Left ventricle myocardium inferior (tissue), 1 donor: ENCODE results near the gene PXMP2. TPM values are rescaled to one million over a fixed set of nuclear protein-coding genes. Genes with fewer than 3 reads are reported as not detected.

Experiments
- DNase-seq: peaks from one replicate; pipeline ENCODE4 v3.0.0-alpha.2; 2020
- H3K27ac ChIP-seq: fragments of 200-600 bp; replicated peaks from 2 replicates; pipeline ENCODE4 v1.8.0; 2021
- H3K27me3 ChIP-seq: fragments of 200-600 bp; 2 replicates; pipeline ENCODE4 v1.8.0; 2021; ENCODE audit warnings: low read depth
- H3K36me3 ChIP-seq: fragments of 200-600 bp; 2 replicates; pipeline ENCODE4 v1.8.0; 2021
- H3K4me1 ChIP-seq: fragments of 200-600 bp; 2 replicates; pipeline ENCODE4 v1.8.0; 2021
- H3K4me3 ChIP-seq: fragments of 200-600 bp; 2 replicates; pipeline ENCODE4 v1.8.0; 2021; ENCODE audit warnings: mild to moderate bottlenecking, moderate library complexity
- H3K9me3 ChIP-seq: fragments of 200-600 bp; replicated peaks from 2 replicates; pipeline ENCODE4 v1.8.0; 2021
- CTCF ChIP-seq: fragments of 200-600 bp; IDR thresholded peaks from 2 replicates; pipeline ENCODE4 v1.8.0; 2021; ENCODE audit warnings: antibody characterized with exemption, mild to moderate bottlenecking, borderline replicate concordance
- intact Hi-C: fragments of 100-400 bp; cut with micrococcal nuclease; formaldehyde crosslinking; loops from one replicate; pipeline ENCODE4 v1.11.0; 2022
- total RNA-seq: library from RNA; stranded (reverse); fragmentation: NEBNext Ultra II Directional; extraction: Animal tissue kit (Norgen Biotek cat#: 25700); gene quantifications from one replicate; pipeline ENCODE4 v1.2.1, GENCODE V29; 2021
- donor health status: DM: no; HTN: yes; CAD: no; lungs with severe emphysema.

The PXMP2 gene
- total RNA-seq, 1 donor from 2014 or later = 42.3 TPM

GRCh38 chr12:132695431-132695830 lies 8.0 kb downstream of the PXMP2 start:
- H3K4me3 ChIP-seq = no peak overlapping the region
- H3K36me3 ChIP-seq = peaks cover 39% of the 10 kb centered on the region
- no peak for TF ChIP-seq CTCF
- H3K27me3 ChIP-seq = no peaks in the 10 kb centered on the region
- peaks cover 13% of the 10 kb centered on the region for H3K4me1 ChIP-seq
- peak overlapping the region; percentile 74 for H3K27ac ChIP-seq
- peak; percentile 56 for DNase-seq
- intact Hi-C loops = no loop called here
- H3K9me3 ChIP-seq = no peaks in the 10 kb centered on the region

- H3K27me3 ChIP-seq = no peaks in the 10 kb centered on the region
- H3K4me3 ChIP-seq = no peak overlapping the region
- H3K27ac ChIP-seq = no peak overlapping the region
- peaks cover 13% of the 10 kb centered on the region for H3K4me1 ChIP-seq
- intact Hi-C loops = no loop called here
- no peak for DNase-seq
- peaks cover 50% of the 10 kb centered on the region for H3K36me3 ChIP-seq
- H3K9me3 ChIP-seq = no peaks in the 10 kb centered on the region
- no peak for TF ChIP-seq CTCF
Measured at GRCh38 chr12:132698341-132698740, 11.0 kb downstream of the PXMP2 start.

GRCh38 chr12:132700212-132700822 lies 12.9 kb downstream of the PXMP2 start:
- Histone ChIP-seq H3K27me3 (no peaks in the 10 kb centered on the region), H3K9me3 (no peaks in the 10 kb centered on the region), H3K36me3 (peaks cover 58% of the 10 kb centered on the region), H3K4me1 (peaks cover 9% of the 10 kb centered on the region), H3K27ac (no peak overlapping the region), H3K4me3 (no peak overlapping the region)
- no peak for DNase-seq
- intact Hi-C loops = no loop called here
- no peak for TF ChIP-seq CTCF

- Histone ChIP-seq H3K4me3 (no peak overlapping the region), H3K9me3 (peaks cover 6% of the 10 kb centered on the region), H3K36me3 (peaks cover 40% of the 10 kb centered on the region), H3K4me1 (no peaks in the 10 kb centered on the region), H3K27ac (no peak overlapping the region), H3K27me3 (no peaks in the 10 kb centered on the region)
- intact Hi-C loops = no loop called here
- DNase-seq = no peak
- TF ChIP-seq CTCF = no peak
Measured at GRCh38 chr12:132702640-132703039, 15.3 kb downstream of the PXMP2 start.

- peaks cover 6% of the 10 kb centered on the region for H3K9me3 ChIP-seq
- no peak for DNase-seq
Measured at GRCh38 chr12:132703641-132704040, 16.3 kb downstream of the PXMP2 start.

More at GRCh38 chr12:132703641-132704040, 16.3 kb downstream of the PXMP2 start:
- H3K4me1 ChIP-seq = no peaks in the 10 kb centered on the region
- peaks cover 30% of the 10 kb centered on the region for H3K36me3 ChIP-seq
- intact Hi-C loops = no loop called here
- H3K27ac ChIP-seq = no peak overlapping the region
- H3K4me3 ChIP-seq = no peak overlapping the region
- no peaks in the 10 kb centered on the region for H3K27me3 ChIP-seq
- TF ChIP-seq CTCF = no peak
